Gastrocnemius medialis (tissue), 4 donors: Measurements from ENCODE around the gene KRTAP10-4.

Experiments
- CTCF ChIP-seq, 5 experiments: fragments of 450-650 bp in 3 of 5; fragments of 200-600 bp in 2 of 5; sonication (generic) in 2 of 5; IDR thresholded peaks in 4 of 5; conservative IDR thresholded peaks in 1 of 5; 1 replicate in 4 of 5; 2 replicates in 1 of 5; pipeline ENCODE4 v1.5.1; 2016 to 2019; ENCODE audit warnings: antibody characterized with exemption in 5 of 5, mild to moderate bottlenecking in 3 of 5, moderate library complexity in 3 of 5
- POLR2A ChIP-seq, 2 donors: fragments of 450-650 bp; IDR thresholded peaks; one replicate each; pipeline ENCODE4 v1.6.1; 2017; ENCODE audit warnings: antibody characterized with exemption in 2 of 2, mild to moderate bottlenecking in 2 of 2, moderate library complexity in 2 of 2

GRCh38 chr21:44533121-44533890 is 40.2 kb upstream of the KRTAP10-4 start:
- TF ChIP-seq CTCF (IDR thresholded peaks at IDR 0.05 in 4 of 5, conservative IDR thresholded peaks at IDR 0.05 in 1 of 5) = no peak
- TF ChIP-seq POLR2A (IDR thresholded peaks at IDR 0.05) = no peak
